BLaER1 (cell line): Measurements from ENCODE around the gene OSCP1.

Experiments
- H3K27ac ChIP-seq: shearing (Covaris generic); formaldehyde crosslinking; 2 replicates; pipeline ENCODE4 v1.8.1; 2022
- H3K27me3 ChIP-seq: shearing (Covaris generic); formaldehyde crosslinking; 2 replicates; pipeline ENCODE4 v1.8.1; 2022
- H3K36me3 ChIP-seq: shearing (Covaris generic); formaldehyde crosslinking; 2 replicates; pipeline ENCODE4 v1.8.1; 2022
- H3K4me1 ChIP-seq: shearing (Covaris generic); formaldehyde crosslinking; 2 replicates; pipeline ENCODE4 v1.8.1; 2022
- H3K4me2 ChIP-seq: shearing (Covaris generic); formaldehyde crosslinking; 2 replicates; pipeline ENCODE4 v1.8.1; 2022
- H3K4me3 ChIP-seq: shearing (Covaris generic); formaldehyde crosslinking; 2 replicates; pipeline ENCODE4 v1.8.1; 2022
- H3K9ac ChIP-seq: shearing (Covaris generic); formaldehyde crosslinking; 2 replicates; pipeline ENCODE4 v1.8.1; 2022
- H3K9me3 ChIP-seq: shearing (Covaris generic); formaldehyde crosslinking; 2 replicates; pipeline ENCODE4 v1.8.1; 2022
- H4K20me1 ChIP-seq: shearing (Covaris generic); formaldehyde crosslinking; 2 replicates; pipeline ENCODE4 v1.8.1; 2022
- Cebpa-rat ChIP-seq: shearing (Covaris generic); IDR thresholded peaks from 2 replicates; pipeline ENCODE4 v1.8.1; 2022

The OSCP1 gene

GRCh38 chr1:36386265-36387140 is 63.7 kb downstream of the OSCP1 start:
- peak overlapping the region; percentile 65 for H3K4me3 ChIP-seq
- peaks cover 60% of the 10 kb centered on the region for H3K4me1 ChIP-seq
- no peaks in the 10 kb centered on the region for H3K27me3 ChIP-seq
- H3K9me3 ChIP-seq = no peaks in the 10 kb centered on the region
- H3K27ac ChIP-seq = peak overlapping the region; percentile 76
- peak overlapping the region; percentile 91 for H3K4me2 ChIP-seq
- H4K20me1 ChIP-seq = peaks cover 37% of the 10 kb centered on the region
- H3K9ac ChIP-seq = peak overlapping the region; percentile 72
- peaks cover 21% of the 10 kb centered on the region for H3K36me3 ChIP-seq
- TF ChIP-seq Cebpa-rat = peak; percentile 87

GRCh38 chr1:36385410-36386264 is 64.6 kb downstream of the OSCP1 start, which contains the start of gene STK40:
Gene STK40, minus strand, starts transcription at chr1:36385924. Its CDS starts 24,592 bp downstream, at chr1:36361332.
- Histone ChIP-seq H3K4me1 (peaks cover 52% of the 10 kb centered on the region), H3K36me3 (peaks cover 12% of the 10 kb centered on the region), H3K27ac (peak within 1 kb of the TSS; percentile 78), H3K27me3 (no peaks in the 10 kb centered on the region), H3K9ac (peak within 1 kb of the TSS; percentile 87), H4K20me1 (peaks cover 46% of the 10 kb centered on the region), H3K4me2 (peak within 1 kb of the TSS; percentile 99), H3K9me3 (no peaks in the 10 kb centered on the region), H3K4me3 (peak within 1 kb of the TSS; percentile 85)
- no peak for TF ChIP-seq Cebpa-rat

GRCh38 chr1:36384542-36385409 is 65.5 kb downstream of the OSCP1 start:
- Histone ChIP-seq H3K9ac (peak overlapping the region; percentile 87), H3K9me3 (no peaks in the 10 kb centered on the region), H3K4me2 (peak overlapping the region; percentile 99), H3K27ac (peak overlapping the region; percentile 78), H3K4me1 (peaks cover 44% of the 10 kb centered on the region), H3K36me3 (peaks cover 5% of the 10 kb centered on the region; the same call in 1 of the 2 replicates), H3K27me3 (no peaks in the 10 kb centered on the region), H3K4me3 (peak overlapping the region; percentile 85), H4K20me1 (peaks cover 54% of the 10 kb centered on the region)
- no peak for TF ChIP-seq Cebpa-rat

DNA sequence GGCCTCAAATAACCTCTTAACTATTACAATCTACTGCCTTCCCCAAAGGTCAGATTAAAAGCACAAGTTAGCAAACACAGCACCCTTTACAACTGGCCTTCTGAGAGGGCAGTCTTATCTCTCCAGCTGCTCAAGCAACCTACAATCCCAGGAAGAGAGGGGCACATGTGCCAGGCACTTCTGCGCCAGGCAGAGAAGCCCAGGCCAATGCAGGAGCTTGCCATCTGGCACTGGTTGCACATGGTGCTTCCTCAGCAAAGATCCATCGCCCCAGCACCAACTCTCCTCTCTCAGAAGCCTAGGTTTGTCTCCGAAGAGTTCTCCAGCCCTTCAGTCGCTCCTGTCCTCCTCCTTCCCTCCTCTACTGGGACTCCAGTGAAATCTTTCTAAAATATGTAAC is 67.0 kb downstream of the OSCP1 start:
- Histone ChIP-seq H3K36me3 (peaks cover 7% of the 10 kb centered on the region), H3K27ac (no peak overlapping the region), H4K20me1 (peaks cover 67% of the 10 kb centered on the region), H3K9me3 (no peaks in the 10 kb centered on the region), H3K4me3 (no peak overlapping the region), H3K4me1 (peaks cover 54% of the 10 kb centered on the region), H3K4me2 (no peak overlapping the region; the same call in 1 of the 2 replicates), H3K27me3 (no peaks in the 10 kb centered on the region), H3K9ac (no peak overlapping the region)
- TF ChIP-seq Cebpa-rat = no peak

- no peak for TF ChIP-seq Cebpa-rat
- peaks cover 8% of the 10 kb centered on the region for H3K36me3 ChIP-seq
- H3K27ac ChIP-seq = no peak overlapping the region
- no peak overlapping the region; the same call in 1 of the 2 replicates for H3K9ac ChIP-seq
- peaks cover 56% of the 10 kb centered on the region for H3K4me1 ChIP-seq
- H3K9me3 ChIP-seq = no peaks in the 10 kb centered on the region
- no peak overlapping the region for H3K4me2 ChIP-seq
- H3K27me3 ChIP-seq = no peaks in the 10 kb centered on the region
- peaks cover 67% of the 10 kb centered on the region for H4K20me1 ChIP-seq
- H3K4me3 ChIP-seq = no peak overlapping the region
Observed at GRCh38 chr1:36382669-36383068, 67.6 kb downstream of the OSCP1 start.

DNA sequence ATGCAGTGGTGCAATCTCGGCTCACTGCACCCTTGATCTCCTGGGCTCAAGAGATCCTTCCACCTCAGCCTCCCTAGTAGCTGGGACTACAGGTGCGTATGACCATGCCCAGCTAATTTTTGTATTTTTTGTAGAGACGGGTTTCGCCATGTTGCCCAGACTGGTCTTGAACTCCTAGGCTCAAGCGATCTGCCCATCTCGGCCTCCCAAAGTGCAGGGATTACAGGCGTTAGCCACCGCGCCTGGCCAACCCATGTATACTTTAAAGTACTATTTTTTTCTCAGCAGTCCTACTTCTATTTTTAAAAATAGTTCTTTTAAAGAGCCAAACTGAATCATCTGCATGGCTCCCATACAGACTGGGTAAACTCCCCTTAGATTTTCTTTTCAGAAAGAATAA is 68.0 kb downstream of the OSCP1 start:
- H3K9ac ChIP-seq = no peak overlapping the region; the same call in 1 of the 2 replicates
- H3K9me3 ChIP-seq = no peaks in the 10 kb centered on the region

DNA sequence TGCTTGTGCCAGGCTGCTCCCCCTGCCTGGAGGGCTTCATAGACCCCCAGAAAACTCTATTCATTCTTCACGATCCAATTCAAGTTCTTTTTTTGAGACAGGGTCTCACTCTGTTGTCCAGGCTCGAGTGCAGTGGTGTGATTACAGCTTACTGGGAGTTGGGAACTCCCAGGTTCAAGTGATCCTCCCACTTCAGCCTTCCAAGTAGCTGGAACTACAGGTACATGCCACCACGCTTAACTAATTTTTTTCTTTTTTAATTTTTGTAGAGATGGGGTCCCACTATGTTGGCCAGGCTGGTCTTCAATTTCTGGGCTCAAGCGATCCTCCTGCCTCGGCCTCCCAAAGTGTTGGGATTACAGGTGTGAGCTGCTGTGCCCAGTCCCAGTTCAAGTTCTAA is 68.8 kb downstream of the OSCP1 start:
- no peak for TF ChIP-seq Cebpa-rat
- Histone ChIP-seq H4K20me1 (peaks cover 67% of the 10 kb centered on the region), H3K9ac (no peak overlapping the region), H3K9me3 (no peaks in the 10 kb centered on the region), H3K27me3 (no peaks in the 10 kb centered on the region), H3K4me3 (no peak overlapping the region), H3K27ac (no peak overlapping the region), H3K4me2 (no peak overlapping the region), H3K36me3 (peaks cover 10% of the 10 kb centered on the region), H3K4me1 (peaks cover 46% of the 10 kb centered on the region)

More for the DNA sequence above, 68.0 kb downstream of the OSCP1 start:
- peaks cover 67% of the 10 kb centered on the region for H4K20me1 ChIP-seq
- H3K27me3 ChIP-seq = no peaks in the 10 kb centered on the region
- H3K4me2 ChIP-seq = no peak overlapping the region
- peaks cover 54% of the 10 kb centered on the region for H3K4me1 ChIP-seq
- no peak overlapping the region for H3K27ac ChIP-seq
- peaks cover 10% of the 10 kb centered on the region for H3K36me3 ChIP-seq
- H3K4me3 ChIP-seq = no peak overlapping the region
- no peak for TF ChIP-seq Cebpa-rat

- H3K27ac ChIP-seq = no peak overlapping the region
Observed at GRCh38 chr1:36380782-36381181, 69.5 kb downstream of the OSCP1 start.

DNA sequence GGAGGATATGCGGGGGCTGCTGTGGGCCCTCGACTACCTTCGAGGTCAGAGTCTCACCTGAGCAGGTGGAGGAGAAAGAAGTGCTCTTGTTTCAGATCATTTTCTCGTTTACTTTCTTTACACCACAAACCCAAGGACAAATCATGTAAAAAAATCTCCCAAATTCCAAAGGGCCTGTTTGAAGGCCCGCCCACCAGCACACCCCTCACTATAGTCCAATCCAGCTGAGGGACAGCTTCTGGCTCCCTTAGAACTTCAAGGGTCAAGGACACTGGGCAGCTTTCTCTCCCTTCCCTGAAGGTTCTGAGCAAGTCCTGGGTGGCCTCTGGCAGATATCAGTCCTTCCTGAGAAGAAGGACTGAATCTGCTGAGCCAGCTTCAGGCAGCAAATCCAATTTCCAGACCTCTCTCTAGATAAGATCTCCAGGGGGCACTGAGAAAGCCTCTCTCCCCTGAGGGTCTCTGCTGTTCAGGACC is 70.1 kb downstream of the OSCP1 start:
- Histone ChIP-seq H3K4me2 (no peak overlapping the region), H4K20me1 (peaks cover 68% of the 10 kb centered on the region), H3K4me3 (no peak overlapping the region), H3K4me1 (peaks cover 53% of the 10 kb centered on the region), H3K36me3 (peaks cover 10% of the 10 kb centered on the region), H3K27me3 (no peaks in the 10 kb centered on the region), H3K27ac (no peak overlapping the region), H3K9me3 (no peaks in the 10 kb centered on the region), H3K9ac (0 out of 2 replicates have a peak overlapping the region, but pooled peaks have one; percentile 2)
- no peak for TF ChIP-seq Cebpa-rat

More at GRCh38 chr1:36380782-36381181, 69.5 kb downstream of the OSCP1 start:
- H3K4me2 ChIP-seq = no peak overlapping the region
- peaks cover 67% of the 10 kb centered on the region for H4K20me1 ChIP-seq
- H3K4me1 ChIP-seq = peaks cover 47% of the 10 kb centered on the region
- no peak overlapping the region for H3K4me3 ChIP-seq
- no peaks in the 10 kb centered on the region for H3K27me3 ChIP-seq
- 0 out of 2 replicates have a peak overlapping the region, but pooled peaks have one; percentile 2 for H3K9ac ChIP-seq
- TF ChIP-seq Cebpa-rat = no peak
- peaks cover 10% of the 10 kb centered on the region for H3K36me3 ChIP-seq
- H3K9me3 ChIP-seq = no peaks in the 10 kb centered on the region
